ENCODE results near the gene AKAP1.

The AKAP1 gene

DNA sequence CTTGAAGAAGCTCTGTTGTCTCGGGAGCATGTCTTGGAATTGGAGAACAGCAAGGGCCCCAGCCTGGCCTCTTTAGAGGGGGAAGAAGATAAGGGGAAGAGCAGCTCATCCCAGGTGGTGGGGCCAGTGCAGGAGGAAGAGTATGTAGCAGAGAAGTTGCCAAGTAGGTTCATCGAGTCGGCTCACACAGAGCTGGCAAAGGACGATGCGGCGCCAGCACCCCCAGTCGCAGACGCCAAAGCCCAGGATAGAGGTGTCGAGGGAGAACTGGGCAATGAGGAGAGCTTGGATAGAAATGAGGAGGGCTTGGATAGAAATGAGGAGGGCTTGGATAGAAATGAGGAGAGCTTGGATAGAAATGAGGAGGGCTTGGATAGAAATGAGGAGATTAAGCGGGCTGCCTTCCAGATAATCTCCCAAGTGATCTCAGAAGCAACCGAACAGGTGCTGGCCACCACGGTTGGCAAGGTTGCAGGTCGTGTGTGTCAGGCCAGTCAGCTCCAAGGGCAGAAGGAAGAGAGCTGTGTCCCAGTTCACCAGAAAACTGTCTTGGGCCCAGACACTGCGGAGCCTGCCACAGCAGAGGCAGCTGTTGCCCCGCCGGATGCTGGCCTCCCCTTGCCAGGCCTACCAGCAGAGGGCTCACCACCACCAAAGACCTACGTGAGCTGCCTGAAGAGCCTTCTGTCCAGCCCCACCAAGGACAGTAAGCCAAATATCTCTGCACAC is 21.2 kb downstream of the AKAP1 start:
- DNase-seq (ENCODE audit: low read depth in 2 of 2) = no peak

DNA sequence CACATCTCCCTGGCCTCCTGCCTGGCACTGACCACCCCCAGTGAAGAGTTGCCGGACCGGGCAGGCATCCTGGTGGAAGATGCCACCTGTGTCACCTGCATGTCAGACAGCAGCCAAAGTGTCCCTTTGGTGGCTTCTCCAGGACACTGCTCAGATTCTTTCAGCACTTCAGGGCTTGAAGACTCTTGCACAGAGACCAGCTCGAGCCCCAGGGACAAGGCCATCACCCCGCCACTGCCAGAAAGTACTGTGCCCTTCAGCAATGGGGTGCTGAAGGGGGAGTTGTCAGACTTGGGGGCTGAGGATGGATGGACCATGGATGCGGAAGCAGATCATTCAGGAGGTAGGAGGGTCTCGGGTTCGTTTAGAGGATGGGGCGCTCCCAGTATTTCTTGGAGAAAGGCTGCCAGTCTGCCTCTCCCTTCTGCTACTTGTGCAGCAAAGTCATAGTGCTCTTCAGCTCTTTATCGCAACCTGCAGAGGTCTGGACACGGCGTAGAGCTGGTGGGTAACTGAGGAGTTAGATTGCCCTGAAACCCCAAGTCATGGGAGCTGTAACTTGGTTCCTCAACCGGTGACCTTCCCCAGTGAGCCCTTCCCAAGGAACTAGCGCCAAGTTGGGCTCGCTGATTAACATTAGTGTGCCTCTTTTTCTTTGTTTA is 21.9 kb downstream of the AKAP1 start:
- DNase-seq (ENCODE audit: low read depth in 2 of 2) = no peak

DNA sequence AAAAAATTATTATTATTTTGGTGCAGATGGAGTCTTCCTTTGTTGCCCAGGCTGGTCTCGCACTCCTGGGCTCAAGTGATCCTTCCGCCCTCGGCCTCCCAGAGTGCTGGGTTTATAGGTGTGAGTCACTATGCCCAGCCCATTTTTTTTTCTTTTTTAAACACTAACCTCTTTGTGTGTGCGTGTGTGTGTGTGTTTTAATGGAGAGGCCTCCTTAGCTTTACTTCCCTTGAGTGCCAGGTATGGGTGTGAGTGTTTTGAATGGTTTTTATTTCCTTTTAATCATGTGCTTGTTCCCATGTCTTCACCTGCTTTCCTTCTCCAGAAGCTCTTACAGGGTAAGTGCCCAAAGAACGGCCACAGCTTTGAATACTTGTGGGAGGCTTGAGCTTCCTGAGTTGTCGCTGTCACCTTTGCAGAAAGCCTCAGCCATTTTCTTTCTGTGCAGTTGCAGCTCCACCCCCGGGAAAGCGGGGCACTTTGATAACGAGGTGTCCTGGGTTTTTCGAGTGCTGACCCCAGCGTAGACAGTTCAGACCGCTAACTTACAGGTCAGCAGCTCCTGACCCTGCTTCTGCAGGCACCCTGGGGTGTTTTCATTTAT is 22.6 kb downstream of the AKAP1 start:
- no peak for DNase-seq (ENCODE audit: low read depth in 2 of 2)

DNA sequence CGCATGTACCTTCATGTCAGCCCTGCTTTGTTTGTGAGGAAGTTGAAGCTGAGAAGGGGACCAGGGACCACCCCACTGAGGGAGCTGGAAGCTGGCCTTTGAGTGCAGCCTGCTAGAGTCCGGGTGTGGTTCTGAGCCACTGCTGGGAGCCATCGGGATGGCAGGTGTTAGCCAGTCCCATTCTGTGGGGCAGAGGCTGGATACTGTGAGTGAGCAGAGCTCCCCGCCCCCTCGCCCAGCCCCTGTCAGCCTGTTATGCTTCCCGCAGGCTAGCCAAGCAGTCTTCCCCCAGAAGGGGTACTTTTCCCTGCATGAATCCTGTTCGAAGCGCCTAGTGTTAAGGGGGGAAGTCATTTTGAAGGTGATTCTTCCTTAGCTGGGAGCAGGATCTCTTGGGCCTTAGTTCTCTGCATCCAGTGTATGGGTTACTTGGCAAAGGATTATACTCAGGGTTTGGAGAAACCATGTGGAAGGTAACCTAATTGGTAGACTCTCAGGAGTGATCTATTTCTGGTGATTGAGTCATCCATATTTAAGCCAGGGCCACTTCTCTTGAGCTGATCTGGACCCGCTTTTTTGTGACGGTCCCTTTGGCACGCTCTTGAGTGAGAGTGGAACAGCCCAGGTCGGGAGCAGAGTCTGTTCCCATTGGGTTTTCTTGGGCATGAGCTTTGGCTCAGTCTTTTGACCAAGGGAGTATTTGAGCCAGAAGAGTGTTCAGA is 23.8 kb downstream of the AKAP1 start:
- no peak for DNase-seq (ENCODE audit: low read depth in 2 of 2)

DNA sequence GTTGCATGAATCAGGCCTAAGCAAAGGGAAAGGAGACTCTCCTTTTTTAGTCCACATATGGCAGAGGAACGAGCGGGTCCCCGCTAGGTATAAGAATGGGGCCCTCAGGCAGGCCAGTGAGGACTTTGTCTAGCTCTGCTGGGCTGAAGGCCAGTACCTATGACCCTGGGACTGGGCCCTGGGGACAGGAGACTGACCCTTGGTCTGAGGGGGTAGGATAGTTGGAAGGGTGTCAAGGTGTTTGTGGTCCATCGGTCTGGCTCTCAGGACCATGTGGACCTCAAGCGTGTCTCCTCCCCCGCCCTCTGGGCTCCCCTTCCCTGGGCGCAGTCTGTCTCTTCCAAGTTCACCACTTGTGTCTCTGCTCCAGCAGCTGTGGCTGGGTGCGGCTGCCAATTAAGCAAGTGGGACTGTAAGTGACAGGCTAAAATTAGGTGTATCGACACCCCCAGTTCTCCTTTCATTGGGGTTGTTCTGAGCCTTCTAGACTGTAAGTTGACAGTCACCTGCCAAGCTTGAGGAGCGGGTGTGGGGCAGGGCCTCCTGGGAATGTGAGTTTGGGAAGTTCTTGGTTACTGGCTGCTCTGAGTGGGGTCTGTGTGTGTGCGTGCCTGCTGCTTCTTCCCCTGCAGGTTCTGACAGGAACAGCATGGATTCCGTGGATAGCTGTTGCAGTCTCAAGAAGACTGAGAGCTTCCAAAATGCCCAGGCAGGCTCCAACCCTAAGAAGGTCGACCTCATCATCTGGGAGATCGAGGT is 24.5 kb downstream of the AKAP1 start:
- DNase-seq (ENCODE audit: low read depth in 2 of 2) = no peak

DNA sequence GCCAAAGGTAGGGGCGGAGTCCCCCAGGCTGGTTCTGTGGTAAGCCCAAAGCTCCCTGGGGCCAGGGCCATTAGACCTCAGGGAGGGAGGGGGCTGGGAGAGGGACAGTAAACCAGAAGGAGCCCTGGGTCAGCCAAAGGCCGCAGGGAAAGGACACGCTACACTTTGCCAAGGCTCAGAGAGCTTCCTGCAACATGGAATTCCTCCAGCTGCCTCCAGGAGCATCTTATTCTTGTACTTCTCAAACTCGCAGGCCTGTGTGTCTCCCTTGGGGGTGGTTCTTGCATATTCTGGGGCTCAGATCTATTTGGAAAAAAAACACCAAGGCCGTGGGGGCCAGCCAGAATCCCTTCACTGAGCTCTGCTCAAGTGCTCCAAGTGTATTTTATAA is 25.1 kb downstream of the AKAP1 start:
- DNase-seq (ENCODE audit: low read depth in 2 of 2) = no peak

DNA sequence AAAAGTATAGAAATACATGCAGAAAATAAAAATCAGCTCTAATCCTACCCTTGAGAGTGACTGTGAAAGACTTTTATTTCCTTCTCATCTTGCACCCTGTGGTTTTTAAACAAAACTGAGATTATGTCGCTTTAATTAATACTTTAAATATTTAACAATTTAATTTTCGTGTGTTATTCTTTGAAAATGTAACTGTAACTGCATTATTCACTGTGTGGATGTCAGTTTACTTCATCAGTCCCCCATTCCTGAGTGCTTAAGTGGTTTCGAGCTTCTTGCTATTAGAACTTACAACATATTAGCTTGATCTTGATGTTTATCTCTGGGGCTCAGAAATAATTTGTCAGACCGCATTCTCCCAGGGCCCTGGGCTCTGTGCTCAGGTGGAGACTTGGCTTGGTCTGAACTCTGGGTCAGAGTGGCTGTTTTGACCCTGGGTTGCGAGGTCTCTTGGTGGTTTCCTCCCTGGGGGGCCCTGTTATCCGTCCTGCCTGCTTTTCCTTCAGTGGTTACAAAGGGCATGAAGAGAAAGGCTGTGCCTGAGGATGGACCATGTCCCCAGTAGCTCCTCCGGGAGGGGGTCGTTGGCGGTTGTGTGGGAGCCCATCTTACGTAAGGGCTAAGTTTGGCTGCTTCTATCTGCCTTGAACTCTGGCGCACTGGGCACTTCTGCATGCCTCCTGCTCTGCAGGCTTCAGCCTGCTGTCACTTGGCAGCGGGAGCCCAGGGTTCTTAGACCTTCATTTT is 25.7 kb downstream of the AKAP1 start:
- no peak for DNase-seq (ENCODE audit: low read depth in 2 of 2)

DNA sequence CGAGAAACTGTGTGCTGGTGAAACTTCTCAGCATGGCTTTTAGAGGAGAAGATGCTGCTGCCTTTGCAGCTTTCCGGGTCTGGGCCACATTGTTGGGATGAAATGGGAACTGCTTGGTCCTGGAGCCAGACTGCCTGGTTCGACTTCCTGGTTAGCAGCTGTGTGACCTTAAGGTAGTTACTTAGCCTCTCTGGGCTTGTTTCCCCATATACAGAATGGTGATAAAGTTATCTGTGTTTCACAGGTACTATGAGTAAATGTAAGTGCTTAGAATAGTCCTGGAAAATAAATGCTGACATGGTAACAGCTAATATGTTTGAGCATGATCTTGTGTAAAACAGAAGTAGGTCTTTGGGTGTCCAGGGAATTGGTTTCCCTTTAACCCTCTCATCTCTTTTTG is 26.3 kb downstream of the AKAP1 start:
- no peak for DNase-seq (ENCODE audit: low read depth in 2 of 2)

DNA sequence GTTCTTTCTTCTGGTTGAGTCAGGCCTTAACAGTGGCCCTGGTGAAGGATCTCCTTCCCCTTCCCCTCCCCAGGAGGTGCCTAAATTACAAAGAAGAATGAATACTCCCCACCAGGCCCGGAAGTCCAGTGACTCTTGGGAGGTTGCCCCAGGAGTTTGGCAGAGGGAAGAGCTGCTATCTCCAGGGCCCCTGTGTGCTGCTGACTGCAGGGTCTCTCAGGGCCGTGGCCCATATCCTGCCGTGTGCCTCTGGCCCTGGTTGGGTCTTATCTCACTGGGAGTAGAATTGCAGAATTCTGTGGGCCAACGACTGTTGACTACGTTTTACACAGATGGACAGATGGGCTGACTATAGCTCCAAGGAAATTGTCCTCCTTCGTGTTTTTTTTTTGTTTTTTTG is 28.0 kb downstream of the AKAP1 start:
- no peak for DNase-seq (ENCODE audit: low read depth in 2 of 2)

DNA sequence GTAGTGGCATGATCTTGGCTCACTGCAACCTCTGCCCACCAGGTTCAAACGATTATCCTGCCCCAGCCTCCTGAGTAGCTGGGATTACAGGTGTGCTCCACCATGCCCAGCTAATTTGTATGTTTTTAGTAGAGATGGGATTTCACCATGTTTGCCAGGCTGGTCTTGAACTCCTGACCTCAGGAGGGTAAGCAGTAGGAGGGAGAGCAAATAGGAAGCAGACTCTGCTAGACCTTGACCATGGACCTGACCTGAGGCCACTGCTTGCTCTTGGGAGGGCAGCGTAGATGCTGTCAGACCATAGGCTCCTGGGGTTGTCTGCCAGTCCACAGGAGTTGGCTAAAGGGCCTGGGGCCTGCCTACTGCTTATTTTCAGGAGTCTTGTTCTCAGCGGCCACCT is 28.6 kb downstream of the AKAP1 start:
- DNase-seq (ENCODE audit: low read depth in 2 of 2) = no peak

DNA sequence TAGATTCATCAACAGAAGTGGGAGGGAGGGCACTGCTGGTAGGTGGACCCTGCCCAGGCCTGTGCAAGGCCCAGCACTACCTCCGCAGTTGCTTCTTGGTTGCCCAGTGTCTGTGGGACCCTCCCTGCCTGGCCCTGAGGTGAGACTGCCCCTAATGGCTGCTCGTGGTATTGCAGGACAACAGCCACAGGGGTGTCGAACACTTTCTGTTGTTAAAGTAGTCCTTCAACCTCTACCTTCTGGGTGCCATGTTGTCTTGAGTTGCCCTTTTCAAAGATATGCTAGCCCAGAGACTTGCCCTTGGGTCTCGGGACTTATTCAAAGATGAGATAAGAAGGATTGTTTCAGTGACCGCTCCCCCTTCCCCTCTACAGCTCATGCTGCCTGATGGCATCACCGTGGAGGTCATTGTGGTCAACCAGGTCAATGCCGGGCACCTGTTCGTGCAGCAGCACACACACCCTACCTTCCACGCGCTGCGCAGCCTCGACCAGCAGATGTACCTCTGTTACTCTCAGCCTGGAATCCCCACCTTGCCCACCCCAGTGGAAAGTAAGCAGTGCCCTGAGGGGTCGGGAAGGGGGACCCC is 29.1 kb downstream of the AKAP1 start:
- peak; percentile 45 to 46 for DNase-seq (ENCODE audit: low read depth in 2 of 2)

DNA sequence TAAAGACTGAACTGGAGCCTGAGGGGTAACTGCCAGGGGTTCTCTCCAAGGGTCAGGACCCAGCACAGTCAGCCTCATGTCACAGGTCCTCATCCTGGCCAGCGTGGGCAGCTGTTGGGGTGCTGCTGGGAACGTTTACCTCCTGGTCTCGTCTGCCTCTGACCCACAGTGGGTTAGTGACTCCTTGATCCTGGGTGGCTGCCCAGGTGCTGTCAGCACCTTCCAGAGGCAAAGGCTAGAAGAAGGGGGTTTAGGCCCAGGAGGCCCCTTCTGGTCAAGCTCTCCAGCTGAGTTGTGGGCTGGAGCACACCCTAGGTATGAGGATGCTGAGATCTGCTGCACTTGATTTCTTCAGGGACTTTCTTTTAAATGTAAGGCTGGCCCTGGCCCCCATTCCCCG is 30.3 kb downstream of the AKAP1 start:
- DNase-seq (ENCODE audit: low read depth in 2 of 2) = no peak

DNA sequence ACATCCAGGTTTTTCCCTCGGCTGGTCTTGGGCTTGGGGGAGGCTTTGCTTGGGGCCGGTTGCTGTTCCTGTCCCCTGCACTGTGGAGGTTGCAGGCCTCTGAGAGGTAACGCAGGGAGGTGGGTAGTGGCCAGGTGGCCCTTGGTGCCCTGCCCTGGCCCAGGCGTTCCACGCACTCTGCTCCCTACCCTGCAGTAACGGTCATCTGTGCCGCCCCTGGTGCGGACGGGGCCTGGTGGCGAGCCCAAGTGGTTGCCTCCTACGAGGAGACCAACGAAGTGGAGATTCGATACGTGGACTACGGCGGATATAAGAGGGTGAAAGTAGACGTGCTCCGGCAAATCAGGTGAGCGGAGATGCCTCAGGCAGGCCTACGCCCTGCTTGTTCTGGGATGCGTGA is 30.9 kb downstream of the AKAP1 start:
- no peak for DNase-seq (ENCODE audit: low read depth in 2 of 2)

DNA sequence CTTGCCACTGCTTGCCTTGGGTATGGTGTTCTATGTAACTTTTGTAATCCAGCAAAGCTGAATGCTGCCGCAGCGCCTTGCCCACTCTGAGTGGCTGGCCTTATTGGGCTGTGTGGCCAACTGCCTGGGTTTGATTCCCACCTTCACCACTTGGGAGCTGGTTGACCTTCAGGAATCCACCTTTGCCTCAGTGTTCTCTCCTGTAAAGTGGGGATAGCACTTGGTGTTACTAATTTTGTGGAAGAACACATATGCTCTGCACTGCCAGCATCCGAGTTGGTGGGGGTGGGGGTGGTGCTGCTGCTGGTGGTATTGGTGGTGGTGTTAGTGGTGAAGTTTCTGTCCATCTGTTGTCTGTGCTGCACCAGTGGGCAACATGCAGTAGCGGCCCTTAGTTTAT is 32.8 kb downstream of the AKAP1 start:
- no peak for DNase-seq (ENCODE audit: low read depth in 2 of 2)

DNA sequence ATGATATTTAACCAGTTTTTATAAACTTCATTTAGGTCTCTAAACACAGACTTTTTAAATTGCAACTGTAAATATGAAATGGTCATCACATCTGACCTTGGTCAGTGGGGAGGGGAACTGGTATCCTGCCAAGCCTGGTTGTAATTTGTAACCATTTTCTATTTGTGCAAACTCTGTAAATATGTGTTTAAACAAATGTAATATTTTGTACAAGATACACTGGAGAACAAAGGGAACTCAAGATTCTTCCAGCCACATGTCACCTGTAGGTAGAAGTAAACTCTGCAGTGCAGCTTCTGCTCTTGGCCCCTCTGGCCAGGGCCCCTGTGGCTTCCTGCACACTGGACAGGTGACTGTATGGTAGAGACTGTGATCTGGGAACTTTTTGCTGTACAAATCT is 35.8 kb downstream of the AKAP1 start:
- no peak for DNase-seq (ENCODE audit: low read depth in 2 of 2)

DNA sequence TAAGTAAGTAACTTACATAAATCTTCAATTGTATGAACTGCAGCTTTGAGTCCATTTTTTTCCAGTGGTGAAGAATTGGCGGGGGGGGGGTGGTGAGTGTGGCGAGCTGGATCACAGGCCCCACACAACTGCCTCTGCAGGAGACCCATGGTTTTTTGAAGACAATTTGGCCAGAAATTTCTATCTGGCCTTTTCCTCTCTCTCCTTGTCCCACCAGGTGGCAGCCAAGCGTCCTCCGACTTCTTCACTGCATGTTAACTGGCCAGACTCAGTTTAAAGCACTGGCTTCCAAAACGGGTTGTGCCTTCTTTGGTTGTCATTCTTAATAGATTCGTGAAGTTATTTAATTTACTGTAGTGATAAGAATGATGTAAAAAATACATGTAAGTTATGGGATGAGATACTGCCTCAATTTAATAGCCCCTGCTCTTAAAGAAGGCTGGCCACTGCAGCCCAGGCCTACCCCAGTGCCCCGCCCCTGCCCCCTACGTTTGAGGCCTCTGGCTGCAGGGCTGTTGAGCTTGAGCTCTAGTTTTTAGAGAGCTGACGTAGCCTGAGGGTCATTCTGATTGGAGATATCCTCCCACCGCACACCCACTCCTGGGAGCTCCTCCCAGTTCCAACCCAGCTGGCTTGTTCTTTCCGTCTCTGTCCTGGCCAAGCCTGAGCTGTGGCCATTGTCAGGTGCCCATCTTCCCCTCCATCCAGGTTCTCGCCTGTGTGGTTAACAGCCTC is 36.4 kb downstream of the AKAP1 start:
- no peak for DNase-seq (ENCODE audit: low read depth in 2 of 2)

DNA sequence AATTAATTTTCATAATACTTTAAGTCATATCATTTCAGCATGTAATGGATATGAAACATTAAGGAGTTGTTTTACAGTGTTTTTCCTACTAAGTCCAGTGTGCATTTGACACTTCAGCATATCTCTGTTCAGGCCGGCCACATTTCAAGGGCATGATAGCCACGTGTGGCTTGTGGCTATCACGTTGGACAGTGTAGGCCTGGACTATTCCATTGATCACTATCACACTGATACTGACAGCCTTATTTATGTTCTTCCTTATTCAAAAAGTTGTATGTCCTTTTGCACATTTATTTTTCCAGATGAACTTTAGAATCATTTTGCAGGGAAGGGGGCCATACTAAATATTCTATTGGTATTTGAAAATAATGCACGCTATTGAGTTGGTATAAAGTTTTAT is 39.0 kb downstream of the AKAP1 start:
- DNase-seq (ENCODE audit: low read depth in 2 of 2) = no peak

DNA sequence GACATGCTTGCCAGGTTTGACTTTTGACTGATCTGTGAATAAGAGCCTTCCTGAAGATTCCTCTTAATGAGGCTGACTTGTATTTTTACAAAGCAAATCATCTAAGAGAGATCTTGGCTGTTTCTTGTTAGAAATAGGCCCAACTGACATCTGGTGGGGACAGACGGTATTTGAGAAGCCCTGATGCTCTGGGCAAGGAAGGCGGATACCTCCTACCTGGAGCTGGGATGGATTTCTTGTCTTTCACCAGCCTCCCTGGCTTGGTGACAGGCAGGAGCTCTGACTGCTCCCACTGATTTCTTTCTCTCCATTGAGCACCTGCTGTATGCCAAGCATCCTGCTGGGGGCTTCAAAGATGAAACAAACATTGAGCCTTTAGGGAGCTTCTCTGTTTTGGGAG is 40.4 kb downstream of the AKAP1 start:
- DNase-seq (ENCODE audit: low read depth in 2 of 2) = no peak

DNA sequence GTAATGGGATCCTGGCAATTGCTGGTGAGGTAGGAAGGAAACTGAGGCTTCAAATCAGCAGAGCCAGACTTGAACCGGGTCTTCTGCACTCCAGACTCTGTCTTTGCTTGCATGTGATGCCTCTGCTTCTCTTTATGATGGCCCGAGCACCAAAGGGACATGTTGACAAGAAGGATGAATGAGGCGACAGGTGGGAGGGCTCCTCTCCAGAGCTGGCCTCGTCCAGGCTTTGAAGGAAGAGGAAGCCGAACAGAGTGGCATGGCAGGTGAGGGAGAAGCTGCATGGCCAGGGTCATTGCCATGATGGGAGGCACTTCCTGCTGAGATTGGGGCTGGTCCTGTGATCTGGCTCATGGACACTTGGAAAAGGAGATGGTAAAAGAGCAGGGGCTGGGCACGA is 40.8 kb downstream of the AKAP1 start:
- DNase-seq (ENCODE audit: low read depth in 2 of 2) = no peak

Data from stimulated activated CD8-positive, alpha-beta memory T cell treated with anti-CD3 and anti-CD28 coated beads, Interleukin-2, amount 100 ng/mL, for 1 hour (primary cell).